HG02798 (cell line): ENCODE results near the gene KHDC4.
A peak's percentile ranks its signal among the peaks of the same experiment; 100 is the strongest.

ENCODE experiments used
- ATAC-seq: cut with Tn5 transposase; IDR thresholded peaks from one replicate; pipeline ENCODE4 v1.9.1; 2021; ENCODE audit warnings: mild to moderate bottlenecking; ENCODE audit not compliant: unreplicated experiment, poor library complexity

The KHDC4 gene

DNA sequence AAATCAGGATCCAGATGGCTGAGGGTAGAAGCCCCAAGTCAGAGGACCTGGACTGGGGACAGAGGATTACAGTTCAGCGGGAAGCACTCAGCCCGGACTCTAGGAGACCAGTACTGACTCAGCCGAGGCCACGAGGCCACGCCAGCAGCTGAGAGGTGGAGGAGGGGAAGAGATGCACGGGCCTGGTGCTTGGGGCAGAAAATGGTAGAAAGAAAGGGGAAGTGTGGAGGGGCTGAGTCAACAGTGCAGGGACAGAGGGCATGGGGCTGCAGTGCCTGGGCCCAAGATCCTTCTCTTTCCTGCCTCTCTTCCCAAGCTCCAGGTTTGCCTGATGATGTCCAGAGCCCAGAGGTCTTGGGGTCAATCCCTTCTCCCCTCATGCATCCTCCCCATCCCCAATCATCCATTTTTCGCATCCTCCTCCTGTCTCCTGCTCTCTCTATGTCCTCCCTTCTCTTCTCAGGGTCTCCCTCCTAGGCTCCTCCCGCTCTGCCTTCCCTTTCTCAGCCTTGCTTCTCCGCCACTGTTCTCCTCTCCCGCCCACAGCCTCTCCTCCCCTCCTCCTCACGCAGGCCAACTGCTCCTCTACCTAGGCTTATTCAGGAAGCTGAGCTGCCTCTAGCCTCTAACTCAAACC lies 36.4 kb upstream of the KHDC4 start:
- ATAC-seq: peak; percentile 62

DNA sequence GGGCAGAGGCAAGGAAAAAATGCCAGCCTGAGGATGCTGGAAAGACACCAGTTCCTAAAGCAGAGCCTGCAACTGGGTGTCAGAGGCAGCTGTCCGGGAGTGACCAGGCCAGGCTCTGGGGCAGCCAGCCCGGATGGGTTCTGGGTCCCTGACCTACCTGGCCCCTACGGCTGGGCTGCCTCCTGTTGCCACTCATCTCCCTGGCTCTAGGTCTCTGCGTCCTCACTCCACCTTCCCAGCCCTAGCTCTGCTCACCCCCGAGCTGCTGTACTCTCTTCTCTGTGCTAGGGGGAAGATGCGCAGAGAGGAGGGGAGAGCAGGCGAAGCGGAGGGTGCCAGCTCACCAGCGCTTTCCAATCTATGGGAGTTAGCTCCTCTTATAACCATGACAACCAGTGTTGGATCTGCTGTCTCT lies 35.2 kb upstream of the KHDC4 start:
- ATAC-seq: no peak

DNA sequence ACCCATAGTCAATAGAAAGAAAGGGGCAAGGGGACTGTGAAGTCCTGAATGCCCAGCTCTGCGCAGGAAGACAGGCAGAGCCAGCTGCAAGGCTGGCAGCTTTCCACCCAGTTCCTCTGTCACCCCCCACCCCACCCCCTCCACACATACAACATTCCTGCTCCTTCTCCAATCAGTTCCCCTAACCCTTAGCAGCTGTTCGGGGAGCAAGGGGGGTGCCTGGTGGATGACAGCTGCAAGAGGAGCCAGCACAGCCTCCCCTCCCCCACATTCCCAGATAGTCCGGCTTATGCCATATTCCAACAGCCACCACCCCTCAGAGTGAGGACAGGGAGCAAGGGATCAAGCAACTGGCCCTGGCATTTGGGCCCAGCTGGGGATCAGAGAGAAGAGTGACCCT lies 34.5 kb upstream of the KHDC4 start:
- ATAC-seq: no peak

DNA sequence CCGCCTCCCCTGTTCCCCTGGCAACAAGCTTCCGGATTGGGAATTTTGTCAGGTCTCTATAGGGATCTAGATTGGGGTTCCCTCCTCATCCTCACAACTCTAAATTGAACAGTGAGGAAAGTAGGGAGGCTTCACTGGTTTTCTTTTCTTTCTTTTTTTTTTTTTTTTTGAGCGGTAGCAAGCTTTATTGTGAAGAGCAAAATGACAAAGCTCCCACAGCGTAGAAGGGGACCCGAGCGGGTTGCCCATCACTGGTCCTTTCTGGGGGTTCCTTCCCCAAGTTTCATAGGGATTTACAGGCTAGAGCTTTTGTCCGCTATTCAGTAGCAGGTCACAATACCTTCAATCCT lies 33.8 kb upstream of the KHDC4 start:
- ATAC-seq: no peak

DNA sequence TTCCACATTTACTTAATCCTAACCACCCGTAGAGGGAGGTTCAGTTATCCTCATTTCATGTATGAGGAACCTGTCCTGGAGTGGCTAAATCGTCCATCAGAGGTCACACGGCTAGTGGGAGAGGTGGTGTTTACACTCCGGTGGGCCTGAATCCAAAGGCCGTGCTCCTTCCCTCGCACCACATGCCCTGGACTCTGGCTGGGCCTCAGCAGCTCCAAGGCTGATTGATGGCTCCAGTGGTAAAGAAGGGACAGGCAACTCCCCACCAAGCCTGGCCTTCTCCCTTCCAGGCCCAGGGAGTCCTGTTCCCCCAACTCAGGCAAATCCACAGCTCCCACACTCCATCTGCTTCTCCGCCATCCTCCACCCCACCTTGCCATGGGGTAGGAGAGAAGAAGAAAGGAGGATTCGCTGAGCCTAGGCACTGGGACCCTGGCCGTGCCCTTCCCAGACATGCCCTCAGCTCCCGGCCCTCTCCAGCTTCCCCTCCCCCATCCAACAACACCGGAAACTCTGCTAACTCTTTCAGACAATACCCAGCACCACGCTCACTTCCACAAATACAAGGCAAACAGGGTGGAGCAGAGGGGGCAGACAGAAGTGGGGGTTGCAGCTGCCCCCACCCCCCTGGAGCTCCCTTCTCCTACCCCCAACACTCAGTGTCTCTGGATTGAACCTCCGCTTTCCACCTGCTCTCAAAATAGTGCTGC lies 33.3 kb upstream of the KHDC4 start:
- no peak for ATAC-seq

DNA sequence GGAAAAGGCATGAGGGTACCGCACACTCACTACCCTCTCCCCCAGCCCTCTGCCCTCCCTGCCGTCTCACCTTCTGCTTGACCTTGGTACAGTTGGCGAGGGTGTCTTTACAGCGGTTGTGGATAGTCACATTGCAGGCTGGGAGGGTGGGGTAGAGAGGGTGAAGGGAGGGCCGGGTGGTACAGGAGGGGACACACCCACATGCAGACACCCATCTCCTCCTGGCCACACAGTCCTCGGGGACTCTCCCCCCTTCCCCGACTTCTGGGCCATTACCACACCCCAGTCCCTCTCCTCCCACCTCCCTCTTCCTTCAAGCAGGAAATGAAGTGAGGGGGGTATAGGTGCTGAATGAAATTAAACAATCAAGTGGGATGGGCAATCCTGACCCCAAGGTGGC lies 32.5 kb upstream of the KHDC4 start:
- no peak for ATAC-seq

DNA sequence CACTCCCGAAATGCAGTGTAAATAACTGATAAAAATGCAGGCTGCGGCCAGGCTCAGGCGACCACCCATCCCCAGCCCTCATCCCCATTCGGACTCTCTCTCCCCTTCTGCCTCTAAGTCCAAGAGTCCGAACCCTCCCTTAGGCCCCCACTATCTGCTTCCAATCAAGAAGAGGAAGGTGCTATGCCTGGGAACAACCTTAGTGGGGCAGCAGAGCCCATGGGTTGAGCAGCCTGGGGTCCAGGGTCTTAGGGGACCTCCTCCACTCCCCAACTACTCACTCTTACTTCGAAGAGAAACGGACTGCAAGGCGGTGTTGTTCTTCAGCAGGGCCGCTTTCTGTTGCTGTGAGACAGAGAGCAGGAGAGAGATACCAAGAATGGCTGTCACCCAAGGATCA lies 31.9 kb upstream of the KHDC4 start:
- no peak for ATAC-seq

DNA sequence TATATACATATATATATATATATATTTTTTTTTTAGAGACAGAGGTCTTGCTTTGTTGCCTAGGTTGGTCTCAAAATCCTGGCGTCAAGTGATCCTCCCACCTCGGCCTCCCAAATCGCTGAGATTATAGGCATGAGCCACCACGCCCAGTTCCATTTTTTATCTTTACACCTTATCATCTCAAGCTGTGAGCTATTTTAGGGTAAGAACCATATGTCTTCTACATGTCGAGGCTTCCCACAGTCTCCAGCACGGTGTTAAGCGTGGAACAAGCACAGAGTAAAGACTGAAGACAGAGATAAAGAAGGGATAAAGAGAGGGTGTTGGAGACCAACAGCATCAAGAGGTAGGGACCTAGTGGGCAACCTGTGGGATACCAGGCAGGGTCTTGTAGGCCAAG lies 30.0 kb upstream of the KHDC4 start:
- ATAC-seq: no peak

DNA sequence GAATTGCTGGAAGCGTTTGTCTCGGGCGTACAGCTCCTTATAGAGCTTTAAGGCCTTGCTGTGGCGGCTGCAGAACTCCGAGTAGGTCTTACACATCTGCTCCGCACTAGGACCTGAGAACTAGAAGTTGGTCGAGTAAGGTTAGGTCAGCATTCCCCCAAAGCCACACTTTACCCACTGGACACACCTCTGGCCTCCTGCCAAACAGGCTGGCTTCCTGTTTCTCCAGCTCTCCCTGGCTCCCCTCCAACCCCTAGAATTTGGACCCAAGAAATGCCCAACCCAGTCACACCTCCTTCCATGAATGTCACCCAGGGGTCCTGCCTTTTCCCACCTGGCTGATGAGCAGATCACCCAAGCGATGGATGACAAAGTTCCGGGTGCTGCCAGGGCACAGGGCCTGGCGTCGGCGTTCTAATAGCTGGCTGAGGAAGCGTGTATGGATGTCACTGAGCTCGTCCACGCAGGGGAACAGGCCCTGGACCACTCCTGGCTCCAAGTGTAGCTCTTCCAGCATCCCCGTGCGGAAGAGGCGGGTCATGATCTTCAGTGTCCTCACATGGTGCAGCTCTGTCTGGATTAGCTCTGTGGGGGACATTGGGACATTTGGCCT lies 28.5 kb upstream of the KHDC4 start:
- ATAC-seq: no peak

DNA sequence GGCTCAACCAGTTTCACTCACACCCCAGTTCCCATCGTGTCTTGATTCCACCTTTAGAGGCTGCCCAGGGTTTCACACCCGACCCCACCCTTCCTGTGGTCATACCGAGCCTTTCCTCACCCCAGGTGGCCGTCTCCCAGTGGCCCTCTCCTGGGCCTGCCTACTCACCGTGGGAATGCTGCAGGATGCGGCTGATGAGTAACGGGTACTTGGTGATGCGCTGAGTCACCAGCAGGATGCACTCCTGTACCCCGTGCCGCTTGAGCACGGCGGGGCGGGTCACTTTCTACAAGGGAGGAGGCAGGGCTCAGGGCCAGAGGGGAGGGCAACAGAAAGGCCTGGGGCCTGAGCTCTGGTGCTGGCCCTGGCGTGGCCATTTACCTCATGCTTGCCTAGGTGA lies 27.7 kb upstream of the KHDC4 start:
- peak; percentile 41 for ATAC-seq

DNA sequence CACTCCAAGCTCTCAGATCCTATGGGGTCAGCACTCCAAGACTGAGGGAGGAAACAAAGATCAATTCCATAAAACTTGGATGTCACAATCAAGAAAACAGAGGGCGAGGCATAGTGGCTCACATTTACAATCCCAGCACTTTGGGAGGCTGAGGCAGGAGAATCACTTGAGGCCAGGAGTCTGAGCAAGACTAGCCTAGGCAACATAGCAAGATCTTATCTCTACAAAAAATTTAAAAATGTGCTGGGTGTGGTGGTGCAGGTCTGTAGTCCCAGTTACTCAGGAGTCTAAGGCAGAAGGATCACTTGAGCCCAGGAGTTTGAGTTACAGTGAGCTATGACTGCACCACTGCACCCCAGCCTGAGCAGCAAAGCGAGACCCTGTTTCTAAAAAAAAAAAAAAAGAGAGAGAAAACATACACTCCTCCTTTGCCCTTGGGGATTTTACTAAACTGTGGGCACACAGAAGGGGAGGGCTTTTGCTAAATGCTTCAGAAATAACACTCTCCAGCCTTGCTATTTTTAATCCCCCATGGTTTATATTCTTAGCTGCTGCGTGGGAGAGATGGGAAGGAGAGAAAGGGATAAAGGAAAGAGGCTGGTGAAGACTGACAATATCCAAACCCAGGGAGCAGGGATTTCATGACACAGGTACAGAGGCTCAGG lies 26.0 kb upstream of the KHDC4 start:
- no peak for ATAC-seq

DNA sequence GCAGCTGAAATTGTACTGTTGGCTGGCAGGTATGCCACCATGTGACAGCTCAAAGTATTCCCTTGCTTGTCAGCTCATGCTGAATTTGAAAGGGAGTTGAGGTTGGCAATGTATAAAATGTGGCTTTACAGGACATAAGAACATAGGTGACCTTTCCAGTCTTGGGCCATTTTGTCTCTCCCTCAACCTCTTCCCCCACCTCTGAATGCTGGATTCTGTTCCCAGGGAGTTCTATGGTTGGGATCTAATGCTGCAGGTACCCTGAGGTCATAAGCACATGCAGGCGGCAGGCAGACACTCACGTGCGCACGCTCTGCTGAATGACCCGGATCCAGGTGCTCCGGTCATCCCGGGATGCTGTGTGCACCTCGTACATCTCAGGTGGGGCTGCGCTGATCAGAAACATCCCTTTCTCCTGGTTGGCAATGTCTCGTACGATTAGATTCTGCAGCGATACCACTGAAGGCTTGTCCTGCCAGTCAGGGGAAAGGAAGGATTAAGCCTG lies 23.2 kb upstream of the KHDC4 start:
- no peak for ATAC-seq

DNA sequence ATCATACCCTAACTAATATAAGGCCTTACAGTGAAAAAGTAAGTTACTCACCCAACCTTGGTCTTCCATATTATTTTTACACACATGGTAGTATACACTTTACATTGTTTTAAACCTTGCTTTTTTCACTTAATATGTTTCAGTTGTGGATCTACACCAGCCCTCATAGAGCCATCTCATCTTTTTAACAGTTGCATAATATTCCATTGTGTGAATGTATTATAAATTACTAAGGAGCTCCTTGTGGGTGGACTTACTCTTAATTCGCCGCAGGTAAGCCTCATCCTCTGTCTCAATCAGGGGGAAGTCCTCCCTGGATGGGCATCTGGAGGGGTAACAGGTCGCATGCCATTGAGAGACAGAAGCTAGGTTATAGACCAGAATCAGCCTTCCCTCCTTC lies 20.4 kb upstream of the KHDC4 start:
- ATAC-seq: no peak

DNA sequence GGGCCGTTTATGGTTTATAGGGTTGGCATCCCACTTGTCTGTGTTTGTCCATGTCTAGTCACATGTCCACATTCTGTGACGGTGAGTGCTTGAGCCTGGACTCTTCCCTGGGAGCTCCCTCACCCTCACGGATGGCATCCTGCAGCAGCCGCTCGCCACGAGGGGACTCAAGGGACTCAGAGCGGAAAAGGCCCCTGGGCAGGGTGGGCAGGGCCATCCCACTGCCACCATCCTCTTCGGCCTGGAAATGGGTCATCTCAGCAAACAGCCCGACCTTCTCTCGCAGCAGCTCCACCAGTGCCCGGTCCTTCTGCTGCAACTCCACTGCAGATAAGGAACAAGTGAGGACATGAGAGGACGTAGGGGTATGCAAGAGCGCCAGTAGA lies 18.3 kb upstream of the KHDC4 start:
- no peak for ATAC-seq

DNA sequence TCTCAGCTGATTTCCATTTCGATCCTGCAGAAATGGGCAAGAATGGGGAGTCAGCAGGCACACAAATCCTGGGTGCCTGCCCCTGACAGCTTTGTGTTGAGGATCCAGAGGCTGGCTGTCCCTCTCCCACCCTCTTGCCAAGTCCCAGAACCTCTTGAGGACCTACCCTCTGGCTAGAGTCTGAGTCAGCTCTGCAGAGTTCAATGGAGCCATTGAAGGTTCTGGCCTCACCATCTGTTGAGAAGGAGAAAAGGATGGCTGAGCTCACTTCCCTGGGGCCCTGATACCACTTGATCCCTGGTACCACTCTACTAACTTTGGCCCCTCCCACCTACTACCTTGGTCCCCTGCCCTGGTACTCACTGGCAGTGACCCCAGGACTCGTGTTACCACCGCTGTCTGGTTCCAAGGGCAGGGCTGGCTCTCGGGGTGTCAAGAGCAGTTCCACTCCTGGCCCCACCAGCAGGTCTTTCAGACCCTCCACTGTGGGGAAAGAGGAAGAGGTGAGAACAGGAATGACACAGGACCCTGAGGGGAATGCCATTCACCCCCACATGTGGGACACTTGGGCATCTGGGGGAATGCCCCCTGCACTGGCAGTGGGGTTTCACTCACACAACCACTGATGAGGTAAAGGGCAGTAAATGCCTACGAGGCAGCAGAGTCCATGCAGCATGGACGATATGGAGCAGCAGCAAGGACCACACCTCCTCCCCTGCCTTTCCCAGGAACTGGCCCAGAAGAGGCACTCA lies 17.7 kb upstream of the KHDC4 start:
- ATAC-seq: no peak

DNA sequence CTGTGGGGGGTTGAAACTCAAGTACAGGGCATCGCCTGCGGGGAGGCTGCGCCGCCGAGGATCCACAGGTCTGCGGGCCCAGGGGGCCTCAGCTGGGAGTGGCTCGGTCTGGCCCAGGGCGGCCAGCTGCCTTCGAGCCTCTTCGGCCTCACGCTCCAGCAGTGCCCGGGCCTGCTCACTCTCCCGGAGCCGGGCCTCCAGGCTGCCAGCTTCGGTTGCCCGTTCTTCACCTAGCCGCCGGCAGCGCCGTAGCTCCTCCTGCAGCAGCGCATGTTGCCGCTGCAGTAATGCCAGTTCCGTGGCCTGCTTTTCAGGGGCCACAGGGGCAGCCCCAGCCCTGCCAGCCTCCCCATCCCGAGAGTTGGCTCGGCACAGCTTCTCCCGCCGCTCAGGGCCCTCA lies 16.6 kb upstream of the KHDC4 start:
- ATAC-seq: no peak

DNA sequence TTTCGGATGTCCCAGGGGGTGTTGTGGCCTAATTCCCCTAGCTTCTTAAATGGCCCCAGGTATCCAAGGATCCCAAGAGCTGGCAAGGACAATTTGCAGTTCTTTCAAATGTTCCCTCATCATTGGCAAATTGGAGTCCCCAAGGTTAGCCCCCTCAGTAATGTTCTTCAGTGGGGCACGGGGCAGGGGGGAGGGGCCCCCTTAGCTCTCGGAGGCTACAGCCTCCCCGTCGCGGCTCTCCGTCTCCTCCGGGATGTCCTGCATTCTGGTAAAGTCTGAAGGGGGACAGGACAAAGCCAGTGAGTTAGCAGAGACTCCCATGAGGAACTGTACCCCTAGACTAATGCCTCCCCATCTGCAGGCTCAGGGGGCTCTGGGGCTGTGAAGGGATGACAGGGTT lies 13.5 kb upstream of the KHDC4 start:
- ATAC-seq: no peak

DNA sequence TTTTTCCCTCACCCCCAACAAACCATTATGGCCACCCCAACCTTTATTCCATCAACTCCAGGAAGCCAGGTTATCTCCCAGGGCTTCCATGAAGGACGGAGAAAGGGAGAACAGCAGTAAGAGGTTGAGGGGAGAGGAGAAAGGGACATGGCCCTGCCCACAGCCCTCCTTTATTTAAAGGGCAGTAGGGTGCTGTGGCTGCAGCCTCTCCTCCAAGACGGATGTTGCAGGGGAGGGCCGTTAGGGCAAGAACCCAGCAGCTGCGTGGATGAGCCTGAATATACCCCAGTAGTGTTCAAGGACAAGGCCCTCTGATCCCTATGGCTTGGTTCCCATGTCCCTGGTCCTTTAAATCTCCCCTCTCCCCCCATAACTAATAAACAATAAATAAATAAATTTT lies 13.1 kb upstream of the KHDC4 start:
- no peak for ATAC-seq

DNA sequence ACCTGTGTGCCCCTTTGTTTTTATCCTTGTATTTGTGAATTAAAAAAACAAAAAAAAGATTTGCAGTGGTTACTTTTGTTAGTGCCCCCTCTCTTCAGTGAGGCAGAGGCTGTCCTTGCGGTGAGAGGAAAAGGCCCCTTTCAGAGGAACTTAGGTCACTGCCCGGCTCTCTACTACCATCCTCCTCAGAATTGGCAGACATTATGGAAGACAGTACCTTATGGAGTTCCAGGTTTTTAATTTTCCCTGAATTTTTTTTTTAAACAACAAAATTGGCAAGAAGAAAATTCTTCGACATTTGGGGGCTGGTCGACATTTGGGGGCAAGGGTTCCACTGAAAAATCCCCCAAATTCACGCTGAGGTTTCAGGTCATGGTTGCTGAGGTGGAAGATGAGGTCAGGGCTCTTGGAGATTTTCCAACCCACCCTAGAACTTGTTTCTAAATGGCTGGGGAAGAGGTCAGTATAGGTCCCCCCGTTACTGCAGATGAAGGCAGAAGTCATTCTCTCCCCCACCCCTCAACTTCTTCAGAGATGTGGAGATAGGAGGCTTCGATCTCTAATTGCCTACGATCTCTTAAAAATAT lies 12.5 kb upstream of the KHDC4 start:
- ATAC-seq: no peak

DNA sequence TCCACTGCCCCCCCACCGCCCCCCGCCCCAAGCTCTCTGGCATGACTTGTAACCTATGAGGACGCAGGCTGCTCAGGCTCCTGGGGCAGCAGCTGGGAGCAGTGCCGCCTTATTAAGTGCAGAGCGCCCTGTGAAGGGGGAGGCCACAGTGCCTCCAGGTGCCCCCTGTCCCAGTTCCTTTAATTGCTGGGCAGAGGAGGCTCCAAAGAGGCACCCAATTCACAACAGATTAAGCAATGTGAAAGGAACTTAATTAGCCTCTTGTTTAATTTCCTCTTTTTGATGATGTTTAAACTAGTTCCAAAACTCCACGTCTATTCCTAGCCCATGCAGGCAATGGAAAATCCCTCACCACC lies 10.2 kb upstream of the KHDC4 start:
- no peak for ATAC-seq
